Aorta (tissue), 5 donors: ENCODE data around the gene CTH. TPM values are rescaled to one million over a fixed set of nuclear protein-coding genes. Genes with fewer than 3 reads are reported as not detected.
"Not testable (repeated sequence)": the region's sequence is repeated elsewhere in the genome, so short reads cannot be mapped to it uniquely, and the experiment has no call there.

ENCODE experiments used
- ATAC-seq: fragments of 200-7000 bp; cut with Tn5 transposase; one replicate; pipeline ENCODE4 v1.9.1; 2022; ENCODE audit warnings: moderate library complexity; ENCODE audit not compliant: low FRiP score
- DNase-seq, 2 donors: peaks; one replicate each; pipeline ENCODE4 v3.0.0-alpha.2; 2020
- H3K27ac ChIP-seq, 2 donors: one replicate each; pipeline ENCODE4 v1.5.1; 2013; ENCODE audit warnings: low read length in 2 of 2, mild to moderate bottlenecking in 2 of 2, moderate library complexity in 2 of 2, control low read depth in 1 of 2, inconsistent platforms in 1 of 2, low read depth in 1 of 2
- H3K27me3 ChIP-seq, 2 donors: one replicate each; pipeline ENCODE4 v1.6.1; 2013; ENCODE audit warnings: control low read depth in 1 of 2, low read length in 1 of 2, mild to moderate bottlenecking in 1 of 2, moderate library complexity in 1 of 2; ENCODE audit not compliant: insufficient read depth in 2 of 2, control insufficient read depth in 1 of 2
- H3K36me3 ChIP-seq, 2 donors: one replicate each; pipeline ENCODE4 v1.6.1; 2013; ENCODE audit warnings: control low read depth in 1 of 2, low read length in 1 of 2, mild to moderate bottlenecking in 1 of 2; ENCODE audit not compliant: insufficient read depth in 2 of 2, control insufficient read depth in 1 of 2
- H3K4me1 ChIP-seq, 2 donors: one replicate each; pipeline ENCODE4 v1.6.1; 2013; ENCODE audit warnings: low read length in 2 of 2, control low read depth in 1 of 2, mild to moderate bottlenecking in 1 of 2, moderate library complexity in 1 of 2; ENCODE audit not compliant: insufficient read depth in 2 of 2, control insufficient read depth in 1 of 2
- H3K4me3 ChIP-seq, 2 donors: one replicate each; pipeline ENCODE4 v1.5.1; 2013; ENCODE audit warnings: low read length in 2 of 2, control low read depth in 1 of 2, mild to moderate bottlenecking in 1 of 2
- H3K9me3 ChIP-seq: one replicate; pipeline ENCODE4 v1.6.1; 2013; ENCODE audit warnings: mild to moderate bottlenecking, low read length; ENCODE audit not compliant: control insufficient read depth
- WGBS, 2 donors: extraction: QIAGEN DNeasy Blood & Tissue Kit; methylation state at CpG; one replicate each; pipeline ENCODE4 v1.1.7; 2013; 5-methylcytosine and 5-hydroxymethylcytosine counted together
- intact Hi-C, 2 donors: fragments of 100-400 bp; cut with DNase I; formaldehyde crosslinking; loops; one replicate each; pipeline versions ENCODE4 v1.14.2 to v1.15.0; 2022
- long read RNA-seq, 2 donors: library from polyadenylated mRNA; unstranded; transcript quantifications; one replicate each; pipeline ENCODE4 v2.0.0, GENCODE V29; 2020 to 2021
- polyA plus RNA-seq, 2 donors: library from polyadenylated mRNA; stranded (reverse); fragments of 200-250 nt; gene quantifications; one replicate each; pipeline ENCODE4 v1.2.3, GENCODE V29; 2013
- total RNA-seq, 2 donors: library from RNA; stranded (reverse); fragmentation: NEBNext Ultra II Directional; extraction: Animal tissue kit (Norgen Biotek cat#: 25700); gene quantifications; one replicate each; pipeline ENCODE4 v1.2.1, GENCODE V29; 2021
- donor health status: healthy with polysubstance abuse.
- donor health status: Bipolar disorder and iron deficiency.
- donor health status: DM: no; HTN: no; CAD: no.
- donor health status: DM: no; HTN: no; CAD: no.
- donor health status: DM: yes; HTN: yes; CAD: no.

Gene CTH
- total RNA-seq, result 1 to 10 TPM; 1.8 to 3.7 TPM
- polyA plus RNA-seq, result 1 to 10 TPM; 2.0 to 4.3 TPM
- long read RNA-seq, donor 1, partial matches to known transcripts, result 1 of 8 reads
- long read RNA-seq, donor 1, other reads (novel, unspliced or antisense), result 1 of 8 reads
- long read RNA-seq, donor 2, partial matches to known transcripts, result 0 of 1 reads
- long read RNA-seq, donor 2, other reads (novel, unspliced or antisense), result 0 of 1 reads

DNA sequence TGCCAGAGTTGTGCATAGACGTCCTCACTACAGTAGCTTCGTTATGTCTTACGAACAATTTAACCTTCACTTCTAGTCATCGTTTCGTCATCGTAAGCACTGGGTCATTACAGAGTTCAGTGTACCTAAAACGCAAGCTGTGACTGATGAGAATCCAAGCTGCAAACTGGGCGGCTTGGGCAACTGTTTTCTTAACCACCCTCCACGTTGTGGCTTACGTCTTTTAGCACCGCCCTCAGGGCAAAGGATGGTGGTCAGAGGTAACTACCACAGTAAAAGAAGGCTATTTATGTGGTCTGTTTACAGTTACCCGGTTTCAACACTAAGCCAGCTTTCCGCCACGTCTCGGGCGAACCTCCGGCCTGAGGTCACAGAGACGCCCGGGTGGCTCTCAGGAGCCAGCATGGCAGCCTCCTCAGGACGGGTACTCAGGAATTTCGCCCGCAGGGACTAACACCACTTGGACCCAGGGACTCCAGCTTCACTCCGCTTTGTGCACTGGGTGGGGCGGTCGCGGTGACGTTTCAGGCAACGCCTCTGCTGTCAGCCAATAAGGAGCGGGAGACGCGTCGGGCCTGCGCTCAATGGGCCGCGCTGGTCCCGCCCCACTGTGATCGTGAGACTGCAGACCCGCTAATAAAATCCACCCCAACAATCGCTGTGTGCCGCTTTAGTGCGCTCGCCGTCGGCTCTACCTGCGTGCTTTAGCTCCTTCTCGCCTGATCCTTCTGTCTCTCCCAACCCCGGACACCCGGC, at the start of gene CTH:
TSS of gene CTH (plus strand) at position 665 of the 756 bp plus-strand sequence. CDS start 148 bp downstream, outside the sequence.
- H3K27ac ChIP-seq, result peak within 1 kb of the TSS; percentile 91 to 100
- intact Hi-C loops, result loop anchor here (2.0 to 10.0 kb wide), 2 partner anchors 56 to 206 kb away; partner anchors contain the start of genes ANKRD13C (in 2 of the 2) and LRRC40 (in 1 of the 2)
- H3K4me3 ChIP-seq, result peak within 1 kb of the TSS; percentile 78 to 94
- no peaks in the 10 kb centered on the region for H3K9me3 ChIP-seq
- ATAC-seq (peak; percentile 100), DNase-seq (peak; percentile 98)
- no peaks in the 10 kb centered on the region for H3K4me1 ChIP-seq
- peaks cover 0 to 1% of the 10 kb centered on the region in 2 donors for H3K36me3 ChIP-seq
- WGBS, 2 donors, result 0% methylated on average over 48 of the region's 48 CpGs
- H3K27me3 ChIP-seq, result no peaks in the 10 kb centered on the region

DNA sequence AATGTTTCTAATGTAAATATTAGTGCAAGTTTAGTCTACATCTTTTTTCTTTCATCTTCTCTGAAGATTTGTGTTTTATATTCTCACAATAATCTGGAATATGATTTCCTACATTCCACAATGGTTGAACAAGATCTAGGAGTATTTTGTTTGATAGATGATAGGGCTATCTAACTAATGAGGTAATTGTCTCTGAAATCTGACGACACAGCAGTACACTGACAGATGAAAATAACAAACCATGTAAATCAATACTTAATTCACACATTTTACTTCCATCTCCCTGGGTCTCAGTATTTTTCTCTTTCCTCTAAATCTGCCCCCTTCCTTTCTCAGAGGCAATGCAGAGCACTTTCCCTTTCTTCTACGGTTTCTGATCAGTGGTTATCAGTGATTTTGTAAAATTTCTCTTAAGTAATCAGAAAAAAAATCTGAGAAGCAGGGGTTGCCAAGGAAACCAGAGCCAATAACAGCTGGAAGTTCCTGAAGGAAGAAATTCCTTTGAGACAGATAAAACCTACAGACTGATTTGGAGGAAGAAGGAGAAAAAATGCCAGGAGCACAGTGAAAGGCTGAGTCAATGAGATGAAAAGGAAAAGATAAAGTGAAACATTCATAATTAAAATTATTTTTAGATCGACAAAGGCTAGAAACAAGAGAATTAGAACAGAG, 49.2 kb upstream of the CTH start:
- WGBS, 2 donors, result 50 to 55% methylated on average over 3 of the region's 3 CpGs
- Histone ChIP-seq H3K27ac (no peak overlapping the region), H3K9me3 (no peaks in the 10 kb centered on the region), H3K4me3 (no peak overlapping the region), H3K36me3 (no peaks in the 10 kb centered on the region), H3K4me1 (no peaks in the 10 kb centered on the region), H3K27me3 (no peaks in the 10 kb centered on the region)
- DNase-seq (no peak), ATAC-seq (no peak)
- intact Hi-C loops, result no loop called here

DNA sequence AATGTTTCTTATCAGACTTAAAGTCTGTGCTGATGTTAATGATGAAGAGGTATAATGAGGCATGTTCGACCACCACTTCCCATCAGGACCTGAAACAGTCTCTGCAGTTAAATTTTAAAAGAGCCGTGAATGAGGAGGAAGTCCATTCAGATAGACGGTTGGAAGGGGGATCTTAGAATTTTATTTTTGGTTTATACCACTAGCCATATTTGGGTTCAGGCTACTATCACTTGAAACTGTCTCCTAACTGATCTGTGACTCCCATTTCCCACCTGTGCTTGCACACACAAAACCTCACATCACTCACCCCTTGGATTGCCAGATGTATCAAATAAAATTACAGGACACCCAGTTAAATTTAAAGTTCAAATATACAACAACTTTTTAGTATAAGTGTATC, 46.6 kb upstream of the CTH start:
- Histone ChIP-seq H3K9me3 (no peaks in the 10 kb centered on the region), H3K4me3 (no peak overlapping the region), H3K27me3 (no peaks in the 10 kb centered on the region), H3K27ac (no peak overlapping the region), H3K4me1 (no peaks in the 10 kb centered on the region), H3K36me3 (no peaks in the 10 kb centered on the region)
- ATAC-seq (no peak), DNase-seq (no peak)
- intact Hi-C loops, result no loop called here
- WGBS, 2 donors, result 76 to 79% methylated on average over 3 of the region's 3 CpGs

DNA sequence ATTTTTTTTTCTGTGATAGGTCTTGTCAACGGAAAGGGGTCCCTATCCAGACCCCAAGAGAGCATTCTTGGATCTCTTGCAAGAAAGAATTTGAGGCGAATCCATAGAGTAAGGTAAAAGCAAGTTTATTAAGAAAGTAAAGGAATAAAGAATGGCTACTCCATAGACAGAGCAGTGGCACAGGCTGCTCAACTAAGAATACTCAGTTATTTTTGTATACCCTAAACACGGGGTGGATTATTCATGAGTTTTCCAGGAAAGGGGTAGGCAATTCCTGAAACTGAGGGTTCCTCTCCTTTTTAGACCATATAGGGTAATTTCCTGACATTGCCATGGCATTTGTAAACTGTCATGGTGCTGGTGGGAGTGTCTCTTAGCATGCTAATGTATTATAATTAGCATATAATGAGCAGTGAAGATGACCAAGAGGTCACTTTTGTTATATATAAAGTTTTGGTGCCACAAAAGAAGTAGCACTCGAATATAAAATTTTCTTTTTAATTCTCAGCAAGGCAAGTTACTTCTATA, 44.6 kb upstream of the CTH start:
- H3K27ac ChIP-seq, H3K4me1 ChIP-seq, ATAC-seq, H3K36me3 ChIP-seq, DNase-seq, H3K4me3 ChIP-seq, H3K27me3 ChIP-seq, intact Hi-C loops, H3K9me3 ChIP-seq: not testable (repeated sequence)
- WGBS, 2 donors, result 87 to 90% methylated on average over 4 of the region's 4 CpGs

DNA sequence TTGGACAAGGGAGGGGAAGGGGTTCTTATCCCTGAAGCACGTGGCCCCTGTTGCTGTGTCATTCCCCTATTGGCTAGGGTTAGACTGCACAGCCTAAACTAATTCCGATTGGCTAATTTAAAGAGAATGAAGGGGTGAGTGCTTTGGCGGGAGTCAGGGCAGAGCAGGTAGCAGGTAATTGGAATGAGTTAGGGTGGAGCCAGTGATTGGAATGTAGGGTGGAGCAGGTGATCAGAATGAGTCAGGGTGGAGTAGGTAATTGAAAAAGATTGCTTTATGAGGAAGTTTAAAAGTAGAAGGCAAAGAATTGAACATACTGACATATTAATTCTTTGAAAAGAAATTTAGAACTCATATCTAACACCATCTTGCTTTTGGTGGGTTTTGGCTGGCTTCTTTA, 44.1 kb upstream of the CTH start:
- H3K27me3 ChIP-seq, H3K9me3 ChIP-seq, intact Hi-C loops, ATAC-seq, H3K36me3 ChIP-seq, H3K27ac ChIP-seq, DNase-seq, H3K4me3 ChIP-seq, H3K4me1 ChIP-seq: not testable (repeated sequence)
- 93 to 95% methylated on average over 3 of the region's 3 CpGs for WGBS, 2 donors

- H3K9me3 ChIP-seq, H3K27me3 ChIP-seq, H3K4me3 ChIP-seq, H3K4me1 ChIP-seq, H3K27ac ChIP-seq, intact Hi-C loops, DNase-seq, ATAC-seq, H3K36me3 ChIP-seq: not testable (repeated sequence)
- 86 to 92% methylated on average over 5 of the region's 5 CpGs for WGBS, 2 donors
Observed at GRCh38 chr1:70367397-70367796, 43.7 kb upstream of the CTH start.

DNA sequence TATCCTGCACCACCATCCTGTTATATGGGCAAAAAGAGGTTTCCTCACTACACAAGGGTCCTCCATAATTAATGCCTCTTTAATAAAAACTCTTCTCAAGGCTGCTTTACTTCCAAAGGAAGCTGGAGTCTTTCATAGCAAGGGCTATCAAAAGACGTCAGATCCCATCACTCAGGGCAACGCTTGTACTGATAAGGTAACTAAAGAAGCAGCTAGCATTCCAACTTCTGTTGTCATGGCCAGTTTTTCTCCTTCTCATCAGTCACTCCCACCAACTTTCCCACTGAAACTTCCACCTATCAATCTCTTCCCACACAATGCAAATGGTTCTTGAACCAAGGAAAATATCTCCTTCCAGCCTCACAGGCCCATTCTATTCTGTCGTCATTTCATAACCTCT, 39.5 kb upstream of the CTH start:
- H3K9me3 ChIP-seq, H3K36me3 ChIP-seq, H3K27me3 ChIP-seq, DNase-seq, ATAC-seq, H3K4me3 ChIP-seq, intact Hi-C loops, H3K27ac ChIP-seq, H3K4me1 ChIP-seq: not testable (repeated sequence)
- 69 to 79% methylated on average over 3 of the region's 3 CpGs for WGBS, 2 donors

- intact Hi-C loops, result no loop called here
- H3K27ac ChIP-seq, result no peak overlapping the region
- DNase-seq (no peak), ATAC-seq (no peak)
- H3K4me3 ChIP-seq, result no peak overlapping the region
- no peaks in the 10 kb centered on the region for H3K36me3 ChIP-seq
- WGBS, 2 donors, result 90 to 93% methylated on average over 4 of the region's 4 CpGs
- H3K4me1 ChIP-seq, result no peaks in the 10 kb centered on the region
- no peaks in the 10 kb centered on the region for H3K27me3 ChIP-seq
- no peaks in the 10 kb centered on the region for H3K9me3 ChIP-seq
Observed at GRCh38 chr1:70372426-70372825, 38.6 kb upstream of the CTH start.
